Activated gamma-delta T cell (primary cell): ENCODE data around the gene TMEM156.
"Not testable (repeated sequence)": the region's sequence is repeated elsewhere in the genome, so short reads cannot be mapped to it uniquely, and the experiment has no call there.

Source experiments
- DNase-seq: peaks from one replicate; lab custom pipeline; 2025; lab: John Stamatoyannopoulos, UW

Gene TMEM156

GRCh38 chr4:38957261-38957815 lies 74.9 kb downstream of the TMEM156 start:
- DNase-seq = no peak

- no peak for DNase-seq
Observed at GRCh38 chr4:38955957-38956356, 76.3 kb downstream of the TMEM156 start.

- DNase-seq = no peak
Observed at GRCh38 chr4:38954727-38955126, 77.5 kb downstream of the TMEM156 start.

- DNase-seq = no peak
Observed at GRCh38 chr4:38952017-38952416, 80.2 kb downstream of the TMEM156 start.

GRCh38 chr4:38951598-38951997 lies 80.6 kb downstream of the TMEM156 start:
- no peak for DNase-seq

GRCh38 chr4:38950734-38951133 lies 81.5 kb downstream of the TMEM156 start:
- no peak for DNase-seq

GRCh38 chr4:38950159-38950558 lies 82.0 kb downstream of the TMEM156 start:
- DNase-seq = no peak

GRCh38 chr4:38949411-38950051 lies 82.7 kb downstream of the TMEM156 start:
- no peak for DNase-seq

GRCh38 chr4:38948551-38948950 lies 83.7 kb downstream of the TMEM156 start:
- no peak for DNase-seq

GRCh38 chr4:38946919-38947318 lies 85.3 kb downstream of the TMEM156 start:
- no peak for DNase-seq

- DNase-seq = no peak
Observed at GRCh38 chr4:38944440-38944839, 87.8 kb downstream of the TMEM156 start.

GRCh38 chr4:38943343-38943742 lies 88.9 kb downstream of the TMEM156 start:
- DNase-seq = no peak

GRCh38 chr4:38941906-38942305 lies 90.3 kb downstream of the TMEM156 start:
- not testable (repeated sequence) for DNase-seq

- DNase-seq = no peak
Observed at GRCh38 chr4:38940476-38940875, 91.7 kb downstream of the TMEM156 start.

- DNase-seq = no peak
Observed at GRCh38 chr4:38939165-38939564, 93.0 kb downstream of the TMEM156 start.

GRCh38 chr4:38935391-38936073 lies 96.7 kb downstream of the TMEM156 start:
- DNase-seq = no peak

GRCh38 chr4:38931125-38931524 lies 101.1 kb downstream of the TMEM156 start:
- no peak for DNase-seq

- DNase-seq = no peak
Observed at GRCh38 chr4:38930707-38931106, 101.5 kb downstream of the TMEM156 start.

GRCh38 chr4:38930204-38930603 lies 102.0 kb downstream of the TMEM156 start:
- DNase-seq = no peak

- DNase-seq = no peak
Observed at GRCh38 chr4:38928974-38929373, 103.2 kb downstream of the TMEM156 start.

GRCh38 chr4:38928568-38928967 lies 103.6 kb downstream of the TMEM156 start:
- no peak for DNase-seq

GRCh38 chr4:38926896-38927295 lies 105.3 kb downstream of the TMEM156 start:
- DNase-seq = no peak
